Measurements from ENCODE around the gene ERICH6. TPM values are rescaled to one million over a fixed set of nuclear protein-coding genes. Genes with fewer than 3 reads are reported as not detected.

The ERICH6 gene
- polyA plus RNA-seq, 3 donors, result 0.04 TPM; not detected in 2

DNA sequence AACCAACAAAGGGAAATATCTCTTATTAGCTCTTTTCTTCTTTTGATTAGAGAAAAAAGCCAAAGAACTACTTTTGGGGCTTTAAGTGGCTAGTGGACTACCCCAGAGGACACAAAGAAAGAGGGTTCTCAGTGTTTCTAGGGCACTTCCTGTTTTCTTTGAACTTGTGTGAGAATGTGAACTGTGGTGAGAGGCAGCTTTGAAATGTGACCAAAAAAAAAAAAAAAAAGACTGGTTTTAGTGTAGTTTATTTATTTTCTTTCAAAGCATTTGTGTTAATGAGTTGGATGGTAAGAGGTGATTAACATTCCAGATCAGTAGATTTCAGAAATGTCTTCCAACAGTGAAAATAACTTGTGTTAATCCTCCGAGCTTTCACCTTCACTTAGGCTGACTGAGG, 68.2 kb downstream of the ERICH6 start:
- TF ChIP-seq, protein P1, sequence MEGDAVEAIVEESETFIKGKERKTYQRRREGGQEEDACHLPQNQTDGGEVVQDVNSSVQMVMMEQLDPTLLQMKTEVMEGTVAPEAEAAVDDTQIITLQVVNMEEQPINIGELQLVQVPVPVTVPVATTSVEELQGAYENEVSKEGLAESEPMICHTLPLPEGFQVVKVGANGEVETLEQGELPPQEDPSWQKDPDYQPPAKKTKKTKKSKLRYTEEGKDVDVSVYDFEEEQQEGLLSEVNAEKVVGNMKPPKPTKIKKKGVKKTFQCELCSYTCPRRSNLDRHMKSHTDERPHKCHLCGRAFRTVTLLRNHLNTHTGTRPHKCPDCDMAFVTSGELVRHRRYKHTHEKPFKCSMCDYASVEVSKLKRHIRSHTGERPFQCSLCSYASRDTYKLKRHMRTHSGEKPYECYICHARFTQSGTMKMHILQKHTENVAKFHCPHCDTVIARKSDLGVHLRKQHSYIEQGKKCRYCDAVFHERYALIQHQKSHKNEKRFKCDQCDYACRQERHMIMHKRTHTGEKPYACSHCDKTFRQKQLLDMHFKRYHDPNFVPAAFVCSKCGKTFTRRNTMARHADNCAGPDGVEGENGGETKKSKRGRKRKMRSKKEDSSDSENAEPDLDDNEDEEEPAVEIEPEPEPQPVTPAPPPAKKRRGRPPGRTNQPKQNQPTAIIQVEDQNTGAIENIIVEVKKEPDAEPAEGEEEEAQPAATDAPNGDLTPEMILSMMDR (IDR thresholded peaks at IDR 0.05), result no peak
- Mint-ChIP-seq H3K36me3 (peaks cover 10 to 19% of the 10 kb centered on the region in 2 donors), H3K9me3 (no peaks in the 10 kb centered on the region), H3K4me3 (no peak overlapping the region), H3K27me3 (ENCODE audit: low read depth in 3 of 3) (peaks cover 0 to 3% (median 0%) of the 10 kb centered on the region in 3 donors), H3K27ac (peak overlapping the region in 2 of 7 donors; percentile 21 to 72), H3K4me1 (peaks cover 6% of the 10 kb centered on the region)
- peaks cover 8 to 19% of the 10 kb centered on the region in 2 donors for H3K36me3 ChIP-seq (replicated peaks in 1 of 2; ENCODE audit: control insufficient read depth in 1 of 2, insufficient read depth in 2 of 2, low read length in 2 of 2)
- no peak overlapping the region for H3K4me3 ChIP-seq (replicated peaks in 1 of 3; ENCODE audit: low read depth in 2 of 3, low read length in 3 of 3)
- no CpG with 5 or more reads among the region's 1 CpG for WGBS (ENCODE audit: insufficient coverage)
- no peak overlapping the region for H2AFZ ChIP-seq (ENCODE audit: insufficient read depth, low read depth, low read length, poor library complexity, severe bottlenecking)
- no peaks in the 10 kb centered on the region for H3K4me1 ChIP-seq (ENCODE audit: control insufficient read depth in 1 of 2, insufficient read depth in 2 of 2, low read length in 2 of 2)
- no peaks in the 10 kb centered on the region for H3K27me3 ChIP-seq (ENCODE audit: control insufficient read depth in 2 of 2, insufficient read depth in 2 of 2, low read length in 2 of 2)
- H3K9ac ChIP-seq (ENCODE audit: insufficient read depth, low read length, poor library complexity, severe bottlenecking), result no peak overlapping the region
- H3K27ac ChIP-seq (ENCODE audit: low read depth in 1 of 2, low read length in 2 of 2), result peak overlapping the region in 1 of 2 donors; percentile 33
- H3K79me2 ChIP-seq (ENCODE audit: insufficient read depth, low read length), result no peaks in the 10 kb centered on the region
- DNase-seq, result peak; percentile 8 to 14 (median 10)
- intact Hi-C loops (cut with micrococcal nuclease), result no loop called here
- no peaks in the 10 kb centered on the region for H4K20me1 ChIP-seq (ENCODE audit: insufficient read depth, low read length)
- no peaks in the 10 kb centered on the region for H3K9me3 ChIP-seq (replicated peaks in 1 of 2; ENCODE audit: control insufficient read depth in 1 of 2, insufficient read depth in 1 of 2, low read length in 2 of 2)
- H3K4me2 ChIP-seq (replicated peaks; ENCODE audit: extremely low read depth, low read length, poor library complexity, severe bottlenecking), result no peak overlapping the region

DNA sequence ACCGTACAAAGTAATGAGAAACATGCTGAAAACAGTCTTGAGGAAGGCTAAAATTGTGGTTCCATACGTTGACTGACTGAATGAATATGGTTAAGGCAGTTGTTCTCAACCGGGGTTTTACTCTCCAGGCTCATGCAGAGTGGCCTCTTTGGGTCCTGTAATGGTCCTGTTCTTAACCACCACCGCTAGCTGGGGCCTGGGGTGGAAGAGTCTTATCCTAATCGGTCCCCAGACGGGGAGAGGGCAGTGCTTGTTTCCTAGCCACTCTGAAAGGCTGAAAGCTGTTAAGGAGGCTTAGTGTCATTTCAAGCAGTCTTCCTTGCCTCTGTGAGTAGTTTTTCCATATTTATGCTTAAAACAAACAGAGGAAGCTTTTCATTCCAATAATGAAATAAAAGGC, 68.6 kb downstream of the ERICH6 start:
- Mint-ChIP-seq H3K36me3 (peaks cover 14 to 21% of the 10 kb centered on the region in 2 donors), H3K27me3 (ENCODE audit: low read depth in 3 of 3) (peaks cover 0 to 3% (median 0%) of the 10 kb centered on the region in 3 donors), H3K4me1 (peaks cover 6% of the 10 kb centered on the region), H3K9me3 (no peaks in the 10 kb centered on the region), H3K4me3 (no peak overlapping the region), H3K27ac (no peak overlapping the region)
- Histone ChIP-seq H3K4me3 (replicated peaks in 1 of 3; ENCODE audit: low read depth in 2 of 3, low read length in 3 of 3) (no peak overlapping the region), H3K4me1 (ENCODE audit: control insufficient read depth in 1 of 2, insufficient read depth in 2 of 2, low read length in 2 of 2) (no peaks in the 10 kb centered on the region), H3K4me2 (replicated peaks; ENCODE audit: extremely low read depth, low read length, poor library complexity, severe bottlenecking) (no peak overlapping the region), H3K79me2 (ENCODE audit: insufficient read depth, low read length) (no peaks in the 10 kb centered on the region), H2AFZ (ENCODE audit: insufficient read depth, low read depth, low read length, poor library complexity, severe bottlenecking) (no peak overlapping the region), H3K27ac (ENCODE audit: low read depth in 1 of 2, low read length in 2 of 2) (peak overlapping the region in 1 of 2 donors; percentile 33), H3K9me3 (replicated peaks in 1 of 2; ENCODE audit: control insufficient read depth in 1 of 2, insufficient read depth in 1 of 2, low read length in 2 of 2) (no peaks in the 10 kb centered on the region), H3K36me3 (replicated peaks in 1 of 2; ENCODE audit: control insufficient read depth in 1 of 2, insufficient read depth in 2 of 2, low read length in 2 of 2) (peaks cover 13 to 23% of the 10 kb centered on the region in 2 donors), H4K20me1 (ENCODE audit: insufficient read depth, low read length) (no peaks in the 10 kb centered on the region), H3K27me3 (ENCODE audit: control insufficient read depth in 2 of 2, insufficient read depth in 2 of 2, low read length in 2 of 2) (no peaks in the 10 kb centered on the region), H3K9ac (ENCODE audit: insufficient read depth, low read length, poor library complexity, severe bottlenecking) (no peak overlapping the region)
- TF ChIP-seq, protein P1 (IDR thresholded peaks at IDR 0.05), result no peak
- no peak for DNase-seq
- 100% methylated on average over 3 of the region's 6 CpGs for WGBS (ENCODE audit: insufficient coverage)
- intact Hi-C loops (cut with micrococcal nuclease), result no loop called here

Data from CD14-positive monocyte (primary cell).